ENCODE measurements around the gene SCD. TPM values are rescaled to one million over a fixed set of nuclear protein-coding genes. Genes with fewer than 3 reads are reported as not detected.

Gene SCD
- total RNA-seq, 1 donor from 2014 or later = 975 TPM

- peaks cover 69% of the 10 kb centered on the region for H3K4me1 Mint-ChIP-seq
- H3K9me3 Mint-ChIP-seq = no peaks in the 10 kb centered on the region
- no peak for DNase-seq (ENCODE audit: low read depth, low spot score)
- H3K27me3 Mint-ChIP-seq (ENCODE audit: low read depth) = no peaks in the 10 kb centered on the region
- peak overlapping the region; percentile 58 for H3K4me3 Mint-ChIP-seq
- H3K27ac Mint-ChIP-seq (ENCODE audit: unreplicated experiment) = no peak overlapping the region
- no peak for TF ChIP-seq CTCF (conservative IDR thresholded peaks at IDR 0.05)
- H3K36me3 Mint-ChIP-seq (ENCODE audit: low read depth) = peaks cover 39% of the 10 kb centered on the region
Measured at GRCh38 chr10:100364735-100365391, 17.8 kb downstream of the SCD start.

GRCh38 chr10:100368721-100369120, 21.7 kb downstream of the SCD start:
- Mint-ChIP-seq H3K4me1 (peaks cover 45% of the 10 kb centered on the region), H3K4me3 (no peak overlapping the region), H3K36me3 (ENCODE audit: low read depth) (peaks cover 6% of the 10 kb centered on the region), H3K27me3 (ENCODE audit: low read depth) (no peaks in the 10 kb centered on the region), H3K9me3 (no peaks in the 10 kb centered on the region), H3K27ac (ENCODE audit: unreplicated experiment) (no peak overlapping the region)
- TF ChIP-seq CTCF (conservative IDR thresholded peaks at IDR 0.05) = no peak
- DNase-seq (ENCODE audit: low read depth, low spot score) = no peak

- peak; percentile 69 for DNase-seq (ENCODE audit: low read depth, low spot score)
- H3K4me1 Mint-ChIP-seq = peaks cover 38% of the 10 kb centered on the region
- H3K9me3 Mint-ChIP-seq = no peaks in the 10 kb centered on the region
- no peaks in the 10 kb centered on the region for H3K36me3 Mint-ChIP-seq (ENCODE audit: low read depth)
- H3K27me3 Mint-ChIP-seq (ENCODE audit: low read depth) = no peaks in the 10 kb centered on the region
- H3K4me3 Mint-ChIP-seq = peak overlapping the region; percentile 86
- TF ChIP-seq CTCF (conservative IDR thresholded peaks at IDR 0.05) = no peak
- peak overlapping the region; percentile 89 for H3K27ac Mint-ChIP-seq (ENCODE audit: unreplicated experiment)
Measured at GRCh38 chr10:100370714-100371481, 23.9 kb downstream of the SCD start.

GRCh38 chr10:100371482-100372027, 24.5 kb downstream of the SCD start:
- no peaks in the 10 kb centered on the region for H3K9me3 Mint-ChIP-seq
- no peaks in the 10 kb centered on the region for H3K36me3 Mint-ChIP-seq (ENCODE audit: low read depth)
- no peak for TF ChIP-seq CTCF (conservative IDR thresholded peaks at IDR 0.05)
- H3K4me3 Mint-ChIP-seq = peak overlapping the region; percentile 86
- peaks cover 40% of the 10 kb centered on the region for H3K4me1 Mint-ChIP-seq
- H3K27me3 Mint-ChIP-seq (ENCODE audit: low read depth) = no peaks in the 10 kb centered on the region
- peak overlapping the region; percentile 89 for H3K27ac Mint-ChIP-seq (ENCODE audit: unreplicated experiment)
- no peak for DNase-seq (ENCODE audit: low read depth, low spot score)

GRCh38 chr10:100372415-100373297, 25.6 kb downstream of the SCD start:
- no peak for TF ChIP-seq CTCF (conservative IDR thresholded peaks at IDR 0.05)
- no peak for DNase-seq (ENCODE audit: low read depth, low spot score)
- Mint-ChIP-seq H3K9me3 (no peaks in the 10 kb centered on the region), H3K4me1 (peaks cover 39% of the 10 kb centered on the region), H3K27ac (ENCODE audit: unreplicated experiment) (no peak overlapping the region), H3K4me3 (no peak overlapping the region), H3K36me3 (ENCODE audit: low read depth) (no peaks in the 10 kb centered on the region), H3K27me3 (ENCODE audit: low read depth) (no peaks in the 10 kb centered on the region)

Data from neural crest cell (in vitro differentiated cells).